SK-N-MC (cell line): ENCODE data around the gene PPP6R3.

ENCODE experiments used
- EZH2 ChIP-seq: fragments of 200-600 bp; sonication (generic); IDR thresholded peaks from one replicate; pipeline ENCODE4 v1.6.1; 2017; ENCODE audit warnings: antibody characterized with exemption
- FOXP2 ChIP-seq: optimal IDR thresholded peaks from 2 replicates; pipeline ENCODE3; 2011; ENCODE audit warnings: mild to moderate bottlenecking, moderate library complexity; ENCODE audit not compliant: insufficient read depth; ENCODE audit errors: extremely low read length, control extremely low read depth

GRCh38 chr11:68525336-68525735, 64.8 kb downstream of the PPP6R3 start:
- TF ChIP-seq EZH2 (no peak), FOXP2 (no peak)
